HG02852 (cell line): ENCODE measurements around the gene MOXD1.
"Not testable (repeated sequence)": the region's sequence is repeated elsewhere in the genome, so short reads cannot be mapped to it uniquely, and the experiment has no call there.

Experiments used
- ATAC-seq: cut with Tn5 transposase; IDR thresholded peaks from one replicate; pipeline ENCODE4 v1.9.1; 2021; ENCODE audit warnings: mild to moderate bottlenecking, moderate library complexity; ENCODE audit not compliant: unreplicated experiment

MOXD1 gene

GRCh38 chr6:132285004-132285780 lies 116.1 kb downstream of the MOXD1 start:
- no peak for ATAC-seq

- ATAC-seq = no peak
These were observed 118.6 kb downstream of the MOXD1 start for GRCh38 chr6:132282696-132283095.

GRCh38 chr6:132280436-132280835 lies 120.8 kb downstream of the MOXD1 start:
- ATAC-seq = no peak

- ATAC-seq = peak; percentile 98
These were observed 121.6 kb downstream of the MOXD1 start for GRCh38 chr6:132279592-132280139.

GRCh38 chr6:132275066-132275970 lies 126.0 kb downstream of the MOXD1 start:
- no peak for ATAC-seq

- ATAC-seq = no peak
These were observed 128.5 kb downstream of the MOXD1 start for GRCh38 chr6:132272776-132273175.

GRCh38 chr6:132270726-132271402 lies 130.4 kb downstream of the MOXD1 start:
- ATAC-seq = no peak

- not testable (repeated sequence) for ATAC-seq
These were observed 132.6 kb downstream of the MOXD1 start for GRCh38 chr6:132268666-132269065.

- no peak for ATAC-seq
These were observed 133.1 kb downstream of the MOXD1 start for GRCh38 chr6:132268209-132268608.

GRCh38 chr6:132265451-132266097 lies 135.7 kb downstream of the MOXD1 start:
- ATAC-seq = no peak

- ATAC-seq = no peak
These were observed 137.2 kb downstream of the MOXD1 start for GRCh38 chr6:132264021-132264500.

- ATAC-seq = no peak
These were observed 139.9 kb downstream of the MOXD1 start for GRCh38 chr6:132261354-132261753.

- no peak for ATAC-seq
These were observed 142.2 kb downstream of the MOXD1 start for GRCh38 chr6:132259070-132259469.

- ATAC-seq = no peak
These were observed 143.7 kb downstream of the MOXD1 start for GRCh38 chr6:132257561-132257960.

GRCh38 chr6:132256457-132256856 lies 144.8 kb downstream of the MOXD1 start:
- no peak for ATAC-seq

GRCh38 chr6:132253906-132254305 lies 147.4 kb downstream of the MOXD1 start:
- ATAC-seq = no peak

- ATAC-seq = no peak
These were observed 148.1 kb downstream of the MOXD1 start for GRCh38 chr6:132253211-132253610.

- no peak for ATAC-seq
These were observed 149.2 kb downstream of the MOXD1 start for GRCh38 chr6:132252113-132252512.

GRCh38 chr6:132251711-132252110 lies 149.6 kb downstream of the MOXD1 start:
- ATAC-seq = no peak

- no peak for ATAC-seq
These were observed 153.7 kb downstream of the MOXD1 start for GRCh38 chr6:132247381-132248159.
